ENCODE measurements around the gene WAC. TPM values are rescaled to one million over a fixed set of nuclear protein-coding genes. Genes with fewer than 3 reads are reported as not detected.

The WAC gene
- total RNA-seq, 4 donors from 2014 or later: 141 to 162 (median 155) TPM

- Histone ChIP-seq H3K27me3 (no peaks in the 10 kb centered on the region), H3K36me3 (peaks cover 0 to 14% of the 10 kb centered on the region in 2 donors), H3K4me3 (no peak overlapping the region), H3K27ac (no peak overlapping the region), H3K4me1 (peaks cover 15 to 76% (median 20%) of the 10 kb centered on the region in 3 donors), H3K9me3 (no peaks in the 10 kb centered on the region)
- TF ChIP-seq POLR2A (IDR thresholded peaks at IDR 0.05) (no peak), POLR2AphosphoS5 (IDR thresholded peaks at IDR 0.05) (no peak), EP300 (IDR thresholded peaks at IDR 0.05) (no peak)
- TF ChIP-seq, protein P1, sequence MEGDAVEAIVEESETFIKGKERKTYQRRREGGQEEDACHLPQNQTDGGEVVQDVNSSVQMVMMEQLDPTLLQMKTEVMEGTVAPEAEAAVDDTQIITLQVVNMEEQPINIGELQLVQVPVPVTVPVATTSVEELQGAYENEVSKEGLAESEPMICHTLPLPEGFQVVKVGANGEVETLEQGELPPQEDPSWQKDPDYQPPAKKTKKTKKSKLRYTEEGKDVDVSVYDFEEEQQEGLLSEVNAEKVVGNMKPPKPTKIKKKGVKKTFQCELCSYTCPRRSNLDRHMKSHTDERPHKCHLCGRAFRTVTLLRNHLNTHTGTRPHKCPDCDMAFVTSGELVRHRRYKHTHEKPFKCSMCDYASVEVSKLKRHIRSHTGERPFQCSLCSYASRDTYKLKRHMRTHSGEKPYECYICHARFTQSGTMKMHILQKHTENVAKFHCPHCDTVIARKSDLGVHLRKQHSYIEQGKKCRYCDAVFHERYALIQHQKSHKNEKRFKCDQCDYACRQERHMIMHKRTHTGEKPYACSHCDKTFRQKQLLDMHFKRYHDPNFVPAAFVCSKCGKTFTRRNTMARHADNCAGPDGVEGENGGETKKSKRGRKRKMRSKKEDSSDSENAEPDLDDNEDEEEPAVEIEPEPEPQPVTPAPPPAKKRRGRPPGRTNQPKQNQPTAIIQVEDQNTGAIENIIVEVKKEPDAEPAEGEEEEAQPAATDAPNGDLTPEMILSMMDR (IDR thresholded peaks at IDR 0.05): no peak
- 79 to 85% methylated on average over 2 to 3 of the region's 3 CpGs for WGBS, 2 donors (ENCODE audit: low coverage in 1 of 2)
- no peak for ATAC-seq
Observed at GRCh38 chr10:28560617-28561016, 27.7 kb downstream of the WAC start.

GRCh38 chr10:28561531-28561930 is 28.6 kb downstream of the WAC start:
- WGBS, 2 donors (ENCODE audit: low coverage in 1 of 2): 84 to 88% methylated on average over 5 to 10 of the region's 10 CpGs
- H3K27ac ChIP-seq: no peak overlapping the region
- H3K4me1 ChIP-seq: peaks cover 14 to 76% (median 26%) of the 10 kb centered on the region in 3 donors
- H3K4me3 ChIP-seq: no peak overlapping the region
- no peaks in the 10 kb centered on the region for H3K27me3 ChIP-seq
- no peaks in the 10 kb centered on the region for H3K9me3 ChIP-seq
- TF ChIP-seq POLR2A (IDR thresholded peaks at IDR 0.05): no peak
- TF ChIP-seq, protein P1 (IDR thresholded peaks at IDR 0.05): no peak
- TF ChIP-seq EP300 (IDR thresholded peaks at IDR 0.05): no peak
- no peak for TF ChIP-seq POLR2AphosphoS5 (IDR thresholded peaks at IDR 0.05)
- H3K36me3 ChIP-seq: peaks cover 0 to 10% of the 10 kb centered on the region in 2 donors
- ATAC-seq: no peak

GRCh38 chr10:28564905-28565304 is 32.0 kb downstream of the WAC start:
- Histone ChIP-seq H3K27me3 (no peaks in the 10 kb centered on the region), H3K4me3 (no peak overlapping the region), H3K4me1 (peaks cover 14 to 76% (median 18%) of the 10 kb centered on the region in 3 donors), H3K36me3 (peaks cover 0 to 10% of the 10 kb centered on the region in 2 donors), H3K27ac (no peak overlapping the region), H3K9me3 (no peaks in the 10 kb centered on the region)
- TF ChIP-seq POLR2AphosphoS5 (IDR thresholded peaks at IDR 0.05) (no peak), POLR2A (IDR thresholded peaks at IDR 0.05) (no peak), EP300 (IDR thresholded peaks at IDR 0.05) (no peak)
- TF ChIP-seq, protein P1 (IDR thresholded peaks at IDR 0.05): no peak
- ATAC-seq: no peak
- 26 to 27% methylated on average over 6 of the region's 6 CpGs for WGBS, 2 donors (ENCODE audit: low coverage in 1 of 2)

DNA sequence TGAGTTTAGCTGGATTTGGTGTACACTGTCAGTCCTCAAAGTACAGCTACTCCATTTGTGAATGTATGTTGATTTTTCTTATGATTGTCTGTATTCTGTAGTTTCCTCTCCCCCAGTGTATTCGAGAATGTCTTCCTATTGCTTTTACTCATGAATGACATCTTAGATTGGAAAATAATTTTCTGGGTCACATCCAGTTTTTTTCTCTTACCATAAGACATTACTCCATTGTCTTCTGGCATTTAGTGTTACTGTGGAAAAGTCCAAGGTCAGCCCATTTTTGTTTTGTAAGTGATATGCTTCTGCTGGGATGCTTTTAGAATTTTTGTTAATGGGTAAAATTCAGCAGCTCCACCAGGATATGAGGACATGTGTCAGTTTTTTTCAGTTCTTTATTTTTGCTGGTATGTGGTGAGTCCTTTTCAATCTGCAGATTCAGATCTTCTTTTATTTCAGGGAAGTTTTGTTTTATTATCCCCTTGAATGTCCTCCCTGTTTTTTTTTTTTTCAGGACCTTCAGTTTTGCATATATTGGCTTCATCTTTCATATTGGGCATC is 33.6 kb downstream of the WAC start:
- Histone ChIP-seq H3K4me3 (no peak overlapping the region), H3K9me3 (no peaks in the 10 kb centered on the region), H3K27ac (no peak overlapping the region), H3K27me3 (no peaks in the 10 kb centered on the region), H3K36me3 (peaks cover 0 to 9% of the 10 kb centered on the region in 2 donors), H3K4me1 (peaks cover 19 to 78% (median 21%) of the 10 kb centered on the region in 3 donors)
- no peak for TF ChIP-seq EP300 (IDR thresholded peaks at IDR 0.05)
- no peak for TF ChIP-seq POLR2A (IDR thresholded peaks at IDR 0.05)
- TF ChIP-seq, protein P1 (IDR thresholded peaks at IDR 0.05): no peak
- no peak for TF ChIP-seq POLR2AphosphoS5 (IDR thresholded peaks at IDR 0.05)
- 0 to 7% methylated on average over 1 of the region's 1 CpG for WGBS, 2 donors (ENCODE audit: low coverage in 1 of 2)
- ATAC-seq: no peak

- TF ChIP-seq, protein P1 (IDR thresholded peaks at IDR 0.05): no peak
- TF ChIP-seq EP300 (IDR thresholded peaks at IDR 0.05): no peak
- no peak for TF ChIP-seq POLR2A (IDR thresholded peaks at IDR 0.05)
- no peak for TF ChIP-seq POLR2AphosphoS5 (IDR thresholded peaks at IDR 0.05)
- Histone ChIP-seq H3K27me3 (no peaks in the 10 kb centered on the region), H3K36me3 (peaks cover 0 to 10% of the 10 kb centered on the region in 2 donors), H3K4me3 (no peak overlapping the region), H3K4me1 (peaks cover 15 to 100% (median 26%) of the 10 kb centered on the region in 3 donors), H3K9me3 (no peaks in the 10 kb centered on the region), H3K27ac (no peak overlapping the region)
- no peak for ATAC-seq
- 27 to 36% methylated on average over 3 of the region's 3 CpGs for WGBS, 2 donors (ENCODE audit: low coverage in 1 of 2)
Observed at GRCh38 chr10:28569506-28570159, 36.7 kb downstream of the WAC start.
